Liver (tissue), 9 donors: Measurements from ENCODE around the gene ZNF148. TPM values are rescaled to one million over a fixed set of nuclear protein-coding genes. Genes with fewer than 3 reads are reported as not detected.

Experiments
- DNase-seq: peaks from one replicate; pipeline ENCODE4 v3.0.0-alpha.2; 2017; ENCODE audit warnings: low spot score
- H3K27ac ChIP-seq, 2 donors: one replicate each; pipeline ENCODE4 v1.7.0; 2013; ENCODE audit warnings: inconsistent platforms in 2 of 2, low read length in 2 of 2, control low read depth in 1 of 2, low read depth in 1 of 2, mild to moderate bottlenecking in 1 of 2
- H3K27me3 ChIP-seq, 4 donors: one replicate each; pipeline versions ENCODE4 v1.6.1 to v1.7.0; 2013; ENCODE audit warnings: low read length in 3 of 4, inconsistent platforms in 1 of 4, mild to moderate bottlenecking in 1 of 4, moderate library complexity in 1 of 4; ENCODE audit not compliant: control insufficient read depth in 4 of 4, insufficient read depth in 4 of 4
- H3K36me3 ChIP-seq, 4 donors: one replicate each; pipeline versions ENCODE4 v1.6.1 to v1.7.0; 2013; ENCODE audit warnings: low read length in 3 of 4, mild to moderate bottlenecking in 3 of 4, low read depth in 1 of 4, moderate library complexity in 1 of 4; ENCODE audit not compliant: control insufficient read depth in 4 of 4, insufficient read depth in 3 of 4
- H3K4me1 ChIP-seq, 4 donors: one replicate each; pipeline versions ENCODE4 v1.6.1 to v1.7.0; 2013; ENCODE audit warnings: low read length in 3 of 4, mild to moderate bottlenecking in 3 of 4, moderate library complexity in 1 of 4; ENCODE audit not compliant: control insufficient read depth in 4 of 4, insufficient read depth in 4 of 4
- H3K4me3 ChIP-seq, 3 donors: one replicate each; pipeline versions ENCODE4 v1.6.1 to v1.7.0; 2013; ENCODE audit warnings: low read length in 3 of 3, control low read depth in 1 of 3, low read depth in 1 of 3, mild to moderate bottlenecking in 1 of 3
- H3K9ac ChIP-seq, 2 donors: one replicate each; pipeline ENCODE4 v1.7.0; 2013; ENCODE audit warnings: low read length in 2 of 2, mild to moderate bottlenecking in 2 of 2, moderate library complexity in 2 of 2, control low read depth in 1 of 2, low read depth in 1 of 2
- H3K9me3 ChIP-seq, 4 donors: one replicate each; pipeline versions ENCODE4 v1.6.1 to v1.7.0; 2013; ENCODE audit warnings: low read length in 3 of 4; ENCODE audit not compliant: control insufficient read depth in 4 of 4
- ATF3 ChIP-seq: IDR thresholded peaks from 2 replicates; pipeline ENCODE4 v1.6.1; 2016; ENCODE audit warnings: antibody characterized with exemption
- CTCF ChIP-seq: fragments of 150-350 bp; IDR thresholded peaks from 2 replicates; pipeline ENCODE4 v1.5.1; 2017; ENCODE audit warnings: improper control_type of control experiment, low read depth, low read length; ENCODE audit not compliant: missing input control
- EGR1 ChIP-seq, 2 donors: IDR thresholded peaks; 2 replicates each; pipeline ENCODE4 v1.6.1; 2016 to 2018; ENCODE audit warnings: antibody characterized with exemption in 2 of 2, low read depth in 2 of 2
- FOXA1 ChIP-seq: IDR thresholded peaks from 2 replicates; pipeline ENCODE4 v1.6.1; 2016; ENCODE audit warnings: antibody characterized with exemption
- GABPA ChIP-seq, 2 donors: IDR thresholded peaks in 1 of 2; conservative IDR thresholded peaks in 1 of 2; 2 replicates each; pipeline ENCODE4 v1.6.1; 2016; ENCODE audit warnings: antibody characterized with exemption in 2 of 2, mild to moderate bottlenecking in 1 of 2, moderate library complexity in 1 of 2
- HNF4A ChIP-seq, 2 donors: conservative IDR thresholded peaks; 2 replicates each; pipeline ENCODE4 v1.6.1; 2016; ENCODE audit warnings: antibody characterized with exemption in 2 of 2, mild to moderate bottlenecking in 2 of 2
- HNF4G ChIP-seq: IDR thresholded peaks from 2 replicates; pipeline ENCODE4 v1.6.1; 2016; ENCODE audit warnings: antibody characterized with exemption
- JUND ChIP-seq, 2 donors: IDR thresholded peaks; 2 replicates each; pipeline ENCODE4 v1.6.1; 2016; ENCODE audit warnings: antibody characterized with exemption in 2 of 2
- MAX ChIP-seq: IDR thresholded peaks from 2 replicates; pipeline ENCODE4 v1.6.1; 2016; ENCODE audit warnings: antibody characterized with exemption
- NR2F2 ChIP-seq: IDR thresholded peaks from 2 replicates; pipeline ENCODE4 v1.6.1; 2016; ENCODE audit warnings: antibody characterized with exemption
- RAD21 ChIP-seq, 2 donors: IDR thresholded peaks; 2 replicates each; pipeline ENCODE4 v1.6.1; 2016; ENCODE audit warnings: antibody characterized with exemption in 2 of 2, mild to moderate bottlenecking in 2 of 2
- REST ChIP-seq: IDR thresholded peaks from 2 replicates; pipeline ENCODE4 v1.6.1; 2016; ENCODE audit warnings: antibody characterized with exemption, mild to moderate bottlenecking
- RXRA ChIP-seq, 2 donors: IDR thresholded peaks; 2 replicates each; pipeline ENCODE4 v1.6.1; 2017 to 2018; ENCODE audit warnings: antibody characterized with exemption in 2 of 2, mild to moderate bottlenecking in 1 of 2
- SP1 ChIP-seq: IDR thresholded peaks from 2 replicates; pipeline ENCODE4 v1.6.1; 2018; ENCODE audit warnings: antibody characterized with exemption, mild to moderate bottlenecking
- TAF1 ChIP-seq: conservative IDR thresholded peaks from 2 replicates; pipeline ENCODE4 v1.6.1; 2016; ENCODE audit warnings: antibody characterized with exemption, mild to moderate bottlenecking
- ZBTB33 ChIP-seq: IDR thresholded peaks from 2 replicates; pipeline ENCODE4 v1.6.1; 2016; ENCODE audit warnings: antibody characterized with exemption
- WGBS: extraction: QIAGEN DNeasy Blood & Tissue Kit; methylation state at CpG from one replicate; pipeline ENCODE4 v1.1.7; 2013; 5-methylcytosine and 5-hydroxymethylcytosine counted together
- polyA plus RNA-seq, 2 donors: library from polyadenylated mRNA; stranded (reverse) in 1 of 2; unstranded in 1 of 2; fragments of 200-250 nt in 1 of 2; fragments of >200 nt in 1 of 2; fragmentation: Nextera tagmentation in 1 of 2; extraction: Ambion mirVana in 1 of 2; gene quantifications; one replicate each; pipeline versions ENCODE4 v1.2.1 to v1.2.3, GENCODE V29; 2013 to 2015
- total RNA-seq, 2 donors: library from RNA; depleted of rRNA; stranded (reverse); fragments of >200 nt; gene quantifications; one replicate each; pipeline ENCODE4 v1.2.3, GENCODE V29; 2014
- donor health status: healthy.
- donor health status: healthy.
- donor health status: healthy.
- donor health status: healthy.
- donor health status: healthy.

The ZNF148 gene
- total and polyA plus RNA-seq, 4 donors: 4.0 to 20.3 (median 17.1) TPM

GRCh38 chr3:125337506-125337905, 37.6 kb downstream of the ZNF148 start:
- H3K27ac ChIP-seq: no peak overlapping the region
- H3K27me3 ChIP-seq: no peaks in the 10 kb centered on the region
- H3K9ac ChIP-seq: no peak overlapping the region
- DNase-seq: no peak
- H3K36me3 ChIP-seq: no peaks in the 10 kb centered on the region
- WGBS: 64% methylated on average over 2 of the region's 2 CpGs
- H3K4me3 ChIP-seq: no peak overlapping the region
- H3K9me3 ChIP-seq: no peaks in the 10 kb centered on the region
- H3K4me1 ChIP-seq: peaks cover 0 to 10% (median 5%) of the 10 kb centered on the region in 4 donors
- TF ChIP-seq RXRA (IDR thresholded peaks at IDR 0.05) (no peak), NR2F2 (no peak), CTCF (no peak), HNF4A (conservative IDR thresholded peaks at IDR 0.05) (no peak), REST (no peak), ZBTB33 (no peak), FOXA1 (no peak), ATF3 (no peak), HNF4G (no peak), TAF1 (no peak), JUND (IDR thresholded peaks at IDR 0.05) (no peak), SP1 (no peak)

GRCh38 chr3:125334675-125335560, 40.2 kb downstream of the ZNF148 start:
- DNase-seq: no peak
- 86% methylated on average over 5 of the region's 5 CpGs for WGBS
- H3K27ac ChIP-seq: no peak overlapping the region
- no peak overlapping the region for H3K4me3 ChIP-seq
- H3K27me3 ChIP-seq: no peaks in the 10 kb centered on the region
- H3K9ac ChIP-seq: no peak overlapping the region
- H3K4me1 ChIP-seq: peaks cover 0 to 10% (median 5%) of the 10 kb centered on the region in 4 donors
- H3K36me3 ChIP-seq: no peaks in the 10 kb centered on the region
- no peaks in the 10 kb centered on the region for H3K9me3 ChIP-seq
- TF ChIP-seq FOXA1 (no peak), RAD21 (IDR thresholded peaks at IDR 0.05) (no peak), JUND (IDR thresholded peaks at IDR 0.05) (no peak), GABPA (IDR thresholded peaks at IDR 0.05 in 1 of 2, conservative IDR thresholded peaks at IDR 0.05 in 1 of 2) (no peak), EGR1 (IDR thresholded peaks at IDR 0.05; ENCODE audit: low read depth in 2 of 2) (no peak), NR2F2 (no peak), ATF3 (no peak), REST (no peak), RXRA (IDR thresholded peaks at IDR 0.05) (no peak), ZBTB33 (no peak), MAX (no peak)
